CD4-positive, alpha-beta memory T cell (primary cell): Measurements from ENCODE around the gene PAM. TPM values are rescaled to one million over a fixed set of nuclear protein-coding genes. Genes with fewer than 3 reads are reported as not detected.
"Not testable (repeated sequence)": the region's sequence is repeated elsewhere in the genome, so short reads cannot be mapped to it uniquely, and the experiment has no call there.

Experiments
- CTCF ChIA-PET: fragments of 350-600 bp; sonication (Branson Sonifier 250); formaldehyde crosslinking; loops from one replicate; lab custom pipeline; 2021; ENCODE audit warnings: inconsistent platforms; ENCODE audit not compliant: partially characterized antibody; lab: Charles Lee
- POLR2A ChIA-PET: fragments of 350-600 bp; sonication (Branson Sonifier 250); formaldehyde crosslinking; loops from one replicate; lab custom pipeline; 2021; ENCODE audit not compliant: partially characterized antibody; lab: Charles Lee
- DNase-seq, 5 donors: peaks; one replicate each; pipeline versions ENCODE4 v3.0.0 to v3.0.0-alpha.2; 2020 to 2022; ENCODE audit warnings: mixed read lengths in 1 of 5
- H3K27ac ChIP-seq: one replicate; pipeline ENCODE4 v1.7.0; 2013; ENCODE audit warnings: low read depth, low read length
- H3K27me3 ChIP-seq: 2 replicates; pipeline ENCODE4 v1.7.0; 2013; ENCODE audit warnings: mild to moderate bottlenecking, low read length, moderate library complexity; ENCODE audit not compliant: insufficient read depth
- H3K36me3 ChIP-seq: 2 replicates; pipeline ENCODE4 v1.7.0; 2013; ENCODE audit warnings: mild to moderate bottlenecking, low read length, moderate library complexity; ENCODE audit not compliant: insufficient read depth
- H3K4me1 ChIP-seq: 2 replicates; pipeline ENCODE4 v1.7.0; 2013; ENCODE audit warnings: mild to moderate bottlenecking, low read length, moderate library complexity; ENCODE audit not compliant: insufficient read depth
- H3K4me3 ChIP-seq, 2 donors: one replicate each; pipeline ENCODE4 v1.7.0; 2013; ENCODE audit warnings: low read length in 2 of 2, mild to moderate bottlenecking in 1 of 2
- H3K9me3 ChIP-seq, 2 donors: one replicate each; pipeline ENCODE4 v1.7.0; 2013; ENCODE audit warnings: low read length in 2 of 2, control low read depth in 1 of 2; ENCODE audit not compliant: control insufficient read depth in 1 of 2
- H3K27ac Mint-ChIP-seq, 7 donors: one replicate each; pipeline ENCODE4 v1.8.0; 2020 to 2021; ENCODE audit warnings: mixed read lengths in 7 of 7, mild to moderate bottlenecking in 6 of 7, inconsistent platforms in 3 of 7, moderate library complexity in 3 of 7
- H3K27me3 Mint-ChIP-seq, 2 donors: one replicate each; pipeline ENCODE4 v1.8.0; 2020 to 2021; ENCODE audit warnings: mixed read lengths in 2 of 2
- H3K36me3 Mint-ChIP-seq, 2 donors: one replicate each; pipeline ENCODE4 v1.8.0; 2020 to 2021; ENCODE audit warnings: mixed read lengths in 2 of 2, inconsistent platforms in 1 of 2, mild to moderate bottlenecking in 1 of 2
- H3K4me1 Mint-ChIP-seq, 4 donors: one replicate each; pipeline ENCODE4 v1.8.0; 2020 to 2021; ENCODE audit warnings: mixed read lengths in 4 of 4, mild to moderate bottlenecking in 1 of 4
- H3K4me3 Mint-ChIP-seq, 8 donors: one replicate each; pipeline ENCODE4 v1.8.0; 2020 to 2021; ENCODE audit warnings: mixed read lengths in 8 of 8, mild to moderate bottlenecking in 7 of 8, moderate library complexity in 6 of 8, inconsistent platforms in 3 of 8
- H3K9me3 Mint-ChIP-seq, 8 donors: one replicate each; pipeline ENCODE4 v1.8.0; 2020 to 2021; ENCODE audit warnings: mixed read lengths in 8 of 8, mild to moderate bottlenecking in 5 of 8, inconsistent platforms in 3 of 8, moderate library complexity in 1 of 8
- intact Hi-C: fragments of 100-400 bp; cut with micrococcal nuclease; formaldehyde crosslinking; loops from one replicate; pipeline ENCODE4 v1.15.1; 2023
- polyA plus RNA-seq, 2 donors: library from polyadenylated mRNA; unstranded; fragments of 300-500 nt; fragmentation: Illumina TruSeq; gene quantifications; one replicate each; pipeline ENCODE4 v1.2.3, GENCODE V29; 2021
- total RNA-seq, 2 experiments: library from RNA; stranded (reverse); gene quantifications; one replicate each; pipeline ENCODE4 v1.2.3, GENCODE V29; 2021

The PAM gene
- total and polyA plus RNA-seq, 4 experiments from 2014 or later = 25.8 to 31.0 (median 28.7) TPM

DNA sequence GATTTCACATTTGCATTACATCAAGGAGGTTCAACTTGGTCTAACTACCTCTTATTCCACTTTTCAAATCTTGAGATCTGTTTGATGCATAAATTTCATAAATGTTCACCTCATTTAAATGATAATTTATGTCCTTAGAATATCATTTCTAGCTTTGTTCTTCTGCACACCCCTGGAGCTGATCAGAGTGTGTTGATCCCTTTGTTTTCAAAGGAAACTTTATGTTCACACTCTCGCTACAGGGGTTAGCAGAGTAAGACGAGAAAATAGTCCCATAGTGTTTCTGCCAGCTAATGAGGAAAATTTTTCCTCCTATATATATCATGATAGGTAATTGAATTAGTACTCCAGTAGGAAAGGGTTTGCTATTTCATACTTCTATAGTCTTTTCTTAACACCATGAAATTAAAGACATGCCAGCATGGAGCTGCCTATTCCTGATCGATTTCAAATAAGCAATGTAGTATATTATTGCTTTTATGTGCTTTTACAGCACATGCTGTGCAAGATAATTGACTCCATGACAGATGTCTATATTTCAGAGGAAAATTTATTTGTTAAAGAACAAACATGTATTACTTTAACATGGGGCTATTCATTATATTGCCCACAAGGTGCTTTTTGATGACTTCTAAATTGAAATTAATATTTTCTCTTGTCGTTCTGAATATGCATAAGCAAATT lies 4.8 kb upstream of the PAM start:
- peaks cover 2 to 5% of the 10 kb centered on the region in 2 donors for H3K27me3 Mint-ChIP-seq
- ChIA-PET POLR2A (no interaction called here), CTCF (interaction anchor here (1.2 kb wide), 1 partner anchor 69 kb away, joined by 3 read pairs; no protein-coding TSS in a partner anchor)
- H3K4me1 ChIP-seq = peaks cover 13% of the 10 kb centered on the region
- no peaks in the 10 kb centered on the region for H3K9me3 Mint-ChIP-seq
- no peak overlapping the region for H3K27ac ChIP-seq
- H3K27ac Mint-ChIP-seq = no peak overlapping the region
- peaks cover 0 to 2% of the 10 kb centered on the region in 2 donors for H3K36me3 Mint-ChIP-seq
- no peak overlapping the region for H3K4me3 Mint-ChIP-seq
- intact Hi-C loops = no loop called here
- no peak for DNase-seq
- H3K4me1 Mint-ChIP-seq = peaks cover 6 to 22% (median 13%) of the 10 kb centered on the region in 4 donors
- H3K27me3 ChIP-seq = no peaks in the 10 kb centered on the region
- no peaks in the 10 kb centered on the region for H3K9me3 ChIP-seq
- H3K4me3 ChIP-seq = no peak overlapping the region
- H3K36me3 ChIP-seq = no peaks in the 10 kb centered on the region

DNA sequence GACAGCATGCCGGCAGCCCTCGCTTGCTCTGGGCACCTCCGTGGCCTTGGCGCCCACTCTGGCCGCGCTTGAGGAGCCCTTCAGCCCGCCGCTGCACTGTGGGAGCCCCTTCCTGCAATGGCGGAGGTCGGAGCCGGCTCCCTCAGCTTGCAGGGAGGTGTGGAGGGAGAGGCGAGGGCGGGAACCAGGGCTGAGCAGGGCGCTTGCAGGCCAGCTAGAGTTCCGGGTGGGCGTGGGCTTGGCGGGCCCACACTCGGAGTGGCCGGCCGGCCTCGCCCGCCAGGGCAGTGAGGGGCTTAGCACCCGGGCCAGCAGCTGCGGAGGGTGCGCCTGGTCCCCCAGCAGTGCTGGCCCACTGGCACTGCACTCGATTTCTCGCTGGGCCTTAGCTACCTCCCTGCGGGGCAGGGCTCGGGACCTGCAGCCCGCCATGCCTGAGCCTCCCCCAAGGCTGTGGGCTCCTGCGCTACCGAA lies 3.2 kb upstream of the PAM start:
- intact Hi-C loops, H3K27ac ChIP-seq, H3K36me3 ChIP-seq, POLR2A ChIA-PET, H3K9me3 Mint-ChIP-seq, H3K4me3 ChIP-seq, H3K27me3 Mint-ChIP-seq, H3K9me3 ChIP-seq, CTCF ChIA-PET, H3K36me3 Mint-ChIP-seq, H3K27me3 ChIP-seq, DNase-seq: not testable (repeated sequence)
- Mint-ChIP-seq H3K4me1 (peaks cover 11 to 33% (median 21%) of the 10 kb centered on the region in 4 donors), H3K4me3 (peak overlapping the region in 1 of 8 donors; percentile 3), H3K27ac (peak overlapping the region in 1 of 7 donors; percentile 4)
- peaks cover 25% of the 10 kb centered on the region for H3K4me1 ChIP-seq

DNA sequence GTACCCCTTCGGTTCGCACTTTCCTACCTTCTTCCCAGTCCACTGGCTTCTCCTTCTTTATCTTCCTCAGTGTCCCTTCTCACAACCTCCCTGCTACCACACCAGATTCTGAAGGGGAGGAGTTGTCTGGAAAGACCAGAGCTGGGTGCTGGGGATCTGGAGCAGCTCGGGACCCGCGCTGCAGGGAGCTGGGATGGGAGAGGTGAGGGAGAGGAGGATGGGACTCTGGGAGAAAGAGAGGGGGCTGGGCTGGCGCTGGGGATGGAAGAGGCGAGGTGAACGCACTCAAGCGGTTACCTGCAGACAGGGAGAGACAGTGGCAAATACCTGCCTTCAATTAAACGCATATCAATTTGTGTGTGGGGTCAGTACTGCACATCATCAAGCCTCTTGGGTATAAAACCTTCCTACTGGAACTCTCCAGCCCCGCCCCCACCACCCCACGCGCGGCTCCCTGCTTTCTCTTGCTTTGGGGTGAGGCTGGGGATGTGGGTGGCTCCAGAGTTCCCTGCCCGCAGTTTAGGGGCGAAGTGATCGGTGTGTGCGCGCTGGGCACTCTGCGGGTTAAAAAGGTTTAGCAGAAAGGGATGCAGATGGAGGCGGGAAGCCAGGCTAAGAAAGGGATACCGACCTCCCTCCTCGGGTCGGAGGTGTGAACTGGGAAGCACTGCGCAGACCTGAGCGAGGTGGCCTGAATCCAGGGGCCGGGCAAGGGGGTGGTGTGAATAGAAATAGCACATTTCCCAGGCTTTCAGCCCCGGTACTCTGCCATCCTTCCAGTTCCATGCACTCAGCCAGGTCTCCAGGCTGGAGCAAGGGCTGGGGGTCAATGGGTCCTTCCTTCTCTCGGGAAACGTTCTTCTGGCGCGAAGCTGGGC lies 977 bp upstream of the PAM start:
- H3K27ac Mint-ChIP-seq = peak overlapping the region; percentile 59 to 92 (median 74)
- no peaks in the 10 kb centered on the region for H3K9me3 Mint-ChIP-seq
- H3K4me3 ChIP-seq = peak overlapping the region; percentile 77 to 86
- no peaks in the 10 kb centered on the region for H3K9me3 ChIP-seq
- H3K4me1 Mint-ChIP-seq = peaks cover 20 to 43% (median 30%) of the 10 kb centered on the region in 4 donors
- CTCF ChIA-PET = interaction anchor here (0.9 kb wide), 1 partner anchor 25 kb away, joined by 3 read pairs; no protein-coding TSS in a partner anchor
- intact Hi-C loops = no loop called here
- H3K36me3 Mint-ChIP-seq = peaks cover 0 to 9% of the 10 kb centered on the region in 2 donors
- peak overlapping the region; percentile 87 to 98 (median 92) for H3K4me3 Mint-ChIP-seq
- POLR2A ChIA-PET = interaction anchor here (0.6 to 3.5 kb wide), 6 partner anchors 10 to 388 kb away, joined by 3 to 23 read pairs (median 3); partner anchors contain the start of genes GIN1 and PPIP5K2
- H3K4me1 ChIP-seq = peaks cover 34% of the 10 kb centered on the region
- H3K27me3 Mint-ChIP-seq = peaks cover 2 to 4% of the 10 kb centered on the region in 2 donors
- DNase-seq = peak in 1 of 5 donors; percentile 11
- no peaks in the 10 kb centered on the region for H3K36me3 ChIP-seq
- peak overlapping the region; percentile 69 for H3K27ac ChIP-seq
- H3K27me3 ChIP-seq = no peaks in the 10 kb centered on the region

DNA sequence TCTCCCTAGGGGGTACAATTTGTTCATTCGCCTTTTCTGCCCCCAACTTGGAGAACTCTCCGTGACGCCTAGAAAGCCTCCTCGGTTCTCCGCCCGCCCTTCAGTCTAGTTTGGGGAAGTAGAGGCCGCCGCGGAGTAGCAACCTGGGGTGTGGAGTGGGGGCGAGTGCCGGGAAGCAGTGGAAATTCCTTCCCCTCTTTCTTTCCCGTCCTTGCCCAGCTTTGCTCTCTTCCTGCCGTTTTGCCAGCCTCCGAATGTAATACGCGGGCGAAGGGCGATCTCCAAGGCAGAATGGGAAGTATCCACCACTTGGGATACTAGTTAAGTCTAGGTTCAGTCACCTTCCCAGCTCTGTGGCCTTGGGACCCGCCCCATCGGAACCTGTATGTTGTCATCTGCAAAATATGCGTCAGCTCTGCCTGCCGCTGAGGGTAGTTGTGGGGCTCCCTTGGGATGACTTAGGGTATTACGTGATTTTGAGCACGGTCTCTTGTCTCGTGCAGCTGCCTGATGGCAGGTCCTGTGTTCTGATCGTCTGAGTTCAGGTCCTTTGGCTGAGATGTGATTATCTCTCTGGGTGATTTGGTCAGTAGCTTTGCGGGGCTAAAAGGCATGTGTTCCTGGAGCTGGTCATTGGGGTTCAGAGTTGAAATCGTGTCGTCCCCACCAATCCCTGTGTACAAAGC lies 724 bp downstream of the PAM start:
- Mint-ChIP-seq H3K4me1 (peaks cover 33 to 60% (median 45%) of the 10 kb centered on the region in 4 donors), H3K4me3 (peak overlapping the region; percentile 95 to 98 (median 96)), H3K36me3 (peaks cover 0 to 9% of the 10 kb centered on the region in 2 donors), H3K9me3 (no peaks in the 10 kb centered on the region), H3K27me3 (peaks cover 2 to 3% of the 10 kb centered on the region in 2 donors), H3K27ac (peak overlapping the region; percentile 86 to 97 (median 95))
- intact Hi-C loops = loop anchor here (1.0 to 5.0 kb wide), 3 partner anchors 8 to 501 kb away; partner anchors contain the start of genes GIN1, MACIR and PPIP5K2
- peak; percentile 55 to 85 (median 60) for DNase-seq
- ChIA-PET CTCF (interaction anchor here (1.1 to 3.0 kb wide), 6 partner anchors 9 to 382 kb away, joined by 3 to 7 read pairs (median 5); partner anchors contain the start of genes GIN1 and PPIP5K2), POLR2A (interaction anchor here (0.9 to 3.5 kb wide), 6 partner anchors 9 to 504 kb away, joined by 3 to 23 read pairs (median 3); partner anchors contain the start of genes GIN1, MACIR and PPIP5K2)
- Histone ChIP-seq H3K9me3 (no peaks in the 10 kb centered on the region), H3K4me1 (peaks cover 46% of the 10 kb centered on the region), H3K4me3 (peak overlapping the region; percentile 12 to 77), H3K36me3 (no peaks in the 10 kb centered on the region), H3K27me3 (no peaks in the 10 kb centered on the region), H3K27ac (peak overlapping the region; percentile 69)

DNA sequence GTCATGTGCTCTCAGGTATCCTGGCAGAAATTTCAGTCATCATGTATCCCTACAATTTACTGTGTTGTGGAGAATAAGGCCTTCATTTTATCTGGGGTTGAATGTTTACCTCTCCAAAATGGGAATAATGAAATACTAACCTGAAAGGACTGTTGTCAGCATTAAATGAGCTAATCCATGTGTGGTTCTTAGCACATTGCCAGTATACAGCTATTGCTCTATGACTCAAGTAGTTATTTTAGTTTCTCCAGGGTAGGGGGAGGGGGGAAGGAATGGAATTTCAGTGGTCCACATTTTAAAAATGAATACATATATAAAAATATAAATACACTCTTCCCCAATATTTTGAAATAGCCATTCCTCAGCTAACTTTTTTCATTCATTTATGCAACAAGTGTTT lies 3.5 kb downstream of the PAM start:
- Histone ChIP-seq H3K36me3 (no peaks in the 10 kb centered on the region), H3K27me3 (no peaks in the 10 kb centered on the region), H3K9me3 (no peaks in the 10 kb centered on the region), H3K27ac (no peak overlapping the region), H3K4me3 (no peak overlapping the region), H3K4me1 (peaks cover 67% of the 10 kb centered on the region)
- H3K27ac Mint-ChIP-seq = peak overlapping the region in 5 of 7 donors; percentile 32 to 62 (median 54)
- H3K36me3 Mint-ChIP-seq = peaks cover 0 to 9% of the 10 kb centered on the region in 2 donors
- POLR2A ChIA-PET = interaction anchor here (0.6 to 1.6 kb wide), 2 partner anchors 236 to 361 kb away, joined by 4 to 5 read pairs; partner anchors contain the start of genes GIN1 and PPIP5K2
- no peaks in the 10 kb centered on the region for H3K27me3 Mint-ChIP-seq
- DNase-seq = no peak
- H3K9me3 Mint-ChIP-seq = no peaks in the 10 kb centered on the region
- peak overlapping the region in 1 of 8 donors; percentile 45 for H3K4me3 Mint-ChIP-seq
- intact Hi-C loops = loop anchor here (5.0 kb wide), 1 partner anchor 499 kb away; the partner anchor contains the start of gene MACIR
- CTCF ChIA-PET = interaction anchor here (1.0 to 3.0 kb wide), 6 partner anchors 9 to 361 kb away, joined by 3 to 6 read pairs (median 4); partner anchors contain the start of genes GIN1 and PPIP5K2
- peaks cover 52 to 75% (median 63%) of the 10 kb centered on the region in 4 donors for H3K4me1 Mint-ChIP-seq

DNA sequence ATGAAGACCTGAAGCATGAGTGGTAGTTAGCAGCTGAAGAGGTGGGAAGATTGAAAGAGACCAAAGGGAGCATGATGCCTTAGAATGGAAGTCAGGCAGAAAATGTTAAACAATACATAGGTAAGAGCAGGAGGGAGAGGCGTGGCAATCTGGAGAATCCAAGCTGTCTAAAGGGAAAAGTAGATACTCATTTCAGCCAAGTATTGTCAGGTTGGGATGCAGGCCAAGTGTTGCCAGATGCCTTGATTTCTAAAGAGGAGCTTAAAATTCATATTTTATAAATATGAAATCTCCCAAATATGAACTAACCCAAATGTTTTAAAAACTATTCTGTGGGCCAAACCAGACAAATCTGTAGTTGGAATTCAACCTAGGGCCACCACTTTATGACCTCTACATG lies 4.2 kb downstream of the PAM start:
- Mint-ChIP-seq H3K4me1 (peaks cover 53 to 74% (median 63%) of the 10 kb centered on the region in 4 donors), H3K27me3 (no peaks in the 10 kb centered on the region), H3K27ac (peak overlapping the region; percentile 10 to 85 (median 31)), H3K4me3 (peak overlapping the region in 1 of 8 donors; percentile 28), H3K36me3 (peaks cover 0 to 7% of the 10 kb centered on the region in 2 donors), H3K9me3 (no peaks in the 10 kb centered on the region)
- Histone ChIP-seq H3K9me3 (no peaks in the 10 kb centered on the region), H3K4me3 (no peak overlapping the region), H3K4me1 (peaks cover 66% of the 10 kb centered on the region), H3K36me3 (no peaks in the 10 kb centered on the region), H3K27me3 (no peaks in the 10 kb centered on the region), H3K27ac (no peak overlapping the region)
- CTCF ChIA-PET = interaction anchor here (1.4 to 1.9 kb wide), 2 partner anchors 8 to 21 kb away, joined by 3 to 5 read pairs; no protein-coding TSS in a partner anchor
- POLR2A ChIA-PET = interaction anchor here (1.6 kb wide), 1 partner anchor 360 kb away, joined by 5 read pairs; the partner anchor contains the start of genes GIN1 and PPIP5K2
- no peak for DNase-seq
- intact Hi-C loops = loop anchor here (5.0 kb wide), 1 partner anchor 498 kb away; the partner anchor contains the start of gene MACIR
